ENCODE data around the gene ZCCHC17.
"Not testable (repeated sequence)": the region's sequence is repeated elsewhere in the genome, so short reads cannot be mapped to it uniquely, and the experiment has no call there.

The ZCCHC17 gene

GRCh38 chr1:31381394-31382294 lies 84.8 kb downstream of the ZCCHC17 start:
- Histone ChIP-seq H4K20me1 (ENCODE audit: insufficient read depth, low read length) (no peaks in the 10 kb centered on the region), H3K4me2 (ENCODE audit: insufficient read depth, low read length) (no peak overlapping the region), H3K27ac (ENCODE audit: low read length) (no peak overlapping the region), H3K9ac (ENCODE audit: low read depth, low read length) (no peak overlapping the region), H3K36me3 (ENCODE audit: insufficient read depth, low read length) (no peaks in the 10 kb centered on the region), H2AFZ (ENCODE audit: low read depth, low read length) (no peak overlapping the region), H3K4me1 (ENCODE audit: insufficient read depth, low read length) (no peaks in the 10 kb centered on the region), H3K4me3 (ENCODE audit: low read depth in 1 of 2, low read length in 2 of 2) (no peak overlapping the region), H3K79me2 (ENCODE audit: insufficient read depth, low read length) (no peaks in the 10 kb centered on the region), H3K27me3 (ENCODE audit: insufficient read depth, low read length, poor library complexity) (no peaks in the 10 kb centered on the region), H3K9me3 (ENCODE audit: insufficient read depth, low read length, severe bottlenecking) (no peaks in the 10 kb centered on the region)
- DNase-seq (no peak), ATAC-seq (ENCODE audit: insufficient read depth, low read depth) (no peak)
- TF ChIP-seq EZH2 (IDR thresholded peaks at IDR 0.05; ENCODE audit: borderline replicate concordance, low read depth, low read length, severe bottlenecking) = no peak
- no peak for TF ChIP-seq CTCF (IDR thresholded peaks at IDR 0.05; ENCODE audit: borderline replicate concordance, extremely low read depth, low read length, poor library complexity, severe bottlenecking)

GRCh38 chr1:31382379-31382989 lies 85.7 kb downstream of the ZCCHC17 start:
- H3K4me3 ChIP-seq (ENCODE audit: low read depth in 1 of 2, low read length in 2 of 2) = no peak overlapping the region
- H3K9ac ChIP-seq (ENCODE audit: low read depth, low read length) = no peak overlapping the region
- no peaks in the 10 kb centered on the region for H3K9me3 ChIP-seq (ENCODE audit: insufficient read depth, low read length, severe bottlenecking)
- no peak overlapping the region for H3K27ac ChIP-seq (ENCODE audit: low read length)
- H3K27me3 ChIP-seq (ENCODE audit: insufficient read depth, low read length, poor library complexity) = no peaks in the 10 kb centered on the region
- no peaks in the 10 kb centered on the region for H3K79me2 ChIP-seq (ENCODE audit: insufficient read depth, low read length)
- no peak for TF ChIP-seq CTCF (IDR thresholded peaks at IDR 0.05; ENCODE audit: borderline replicate concordance, extremely low read depth, low read length, poor library complexity, severe bottlenecking)
- TF ChIP-seq EZH2 (IDR thresholded peaks at IDR 0.05; ENCODE audit: borderline replicate concordance, low read depth, low read length, severe bottlenecking) = no peak
- DNase-seq (no peak), ATAC-seq (ENCODE audit: insufficient read depth, low read depth) (no peak)
- H3K4me2 ChIP-seq (ENCODE audit: insufficient read depth, low read length) = no peak overlapping the region
- no peaks in the 10 kb centered on the region for H3K36me3 ChIP-seq (ENCODE audit: insufficient read depth, low read length)
- no peaks in the 10 kb centered on the region for H4K20me1 ChIP-seq (ENCODE audit: insufficient read depth, low read length)
- no peak overlapping the region for H2AFZ ChIP-seq (ENCODE audit: low read depth, low read length)
- H3K4me1 ChIP-seq (ENCODE audit: insufficient read depth, low read length) = no peaks in the 10 kb centered on the region

- no peak for TF ChIP-seq EZH2 (IDR thresholded peaks at IDR 0.05; ENCODE audit: borderline replicate concordance, low read depth, low read length, severe bottlenecking)
- TF ChIP-seq CTCF (IDR thresholded peaks at IDR 0.05; ENCODE audit: borderline replicate concordance, extremely low read depth, low read length, poor library complexity, severe bottlenecking) = no peak
- no peak overlapping the region for H3K27ac ChIP-seq (ENCODE audit: low read length)
- DNase-seq = no peak
- H3K9ac ChIP-seq (ENCODE audit: low read depth, low read length) = no peak overlapping the region
- no peaks in the 10 kb centered on the region for H4K20me1 ChIP-seq (ENCODE audit: insufficient read depth, low read length)
- no peak for ATAC-seq (ENCODE audit: insufficient read depth, low read depth)
- no peaks in the 10 kb centered on the region for H3K9me3 ChIP-seq (ENCODE audit: insufficient read depth, low read length, severe bottlenecking)
- no peaks in the 10 kb centered on the region for H3K36me3 ChIP-seq (ENCODE audit: insufficient read depth, low read length)
- H3K79me2 ChIP-seq (ENCODE audit: insufficient read depth, low read length) = no peaks in the 10 kb centered on the region
- H3K4me2 ChIP-seq (ENCODE audit: insufficient read depth, low read length) = no peak overlapping the region
- H3K4me1 ChIP-seq (ENCODE audit: insufficient read depth, low read length) = no peaks in the 10 kb centered on the region
- H3K27me3 ChIP-seq (ENCODE audit: insufficient read depth, low read length, poor library complexity) = no peaks in the 10 kb centered on the region
- H3K4me3 ChIP-seq (ENCODE audit: low read depth in 1 of 2, low read length in 2 of 2) = no peak overlapping the region
- no peak overlapping the region for H2AFZ ChIP-seq (ENCODE audit: low read depth, low read length)
These were observed 87.1 kb downstream of the ZCCHC17 start for GRCh38 chr1:31383967-31384366.

GRCh38 chr1:31386576-31387243 lies 89.9 kb downstream of the ZCCHC17 start:
- not testable (repeated sequence) for H3K27me3 ChIP-seq (ENCODE audit: insufficient read depth, low read length, poor library complexity); H4K20me1 ChIP-seq (ENCODE audit: insufficient read depth, low read length); H3K4me3 ChIP-seq (ENCODE audit: low read depth in 1 of 2, low read length in 2 of 2); H3K79me2 ChIP-seq (ENCODE audit: insufficient read depth, low read length); H3K9me3 ChIP-seq (ENCODE audit: insufficient read depth, low read length, severe bottlenecking); H3K9ac ChIP-seq (ENCODE audit: low read depth, low read length); H2AFZ ChIP-seq (ENCODE audit: low read depth, low read length); H3K4me1 ChIP-seq (ENCODE audit: insufficient read depth, low read length); H3K27ac ChIP-seq (ENCODE audit: low read length); H3K36me3 ChIP-seq (ENCODE audit: insufficient read depth, low read length); H3K4me2 ChIP-seq (ENCODE audit: insufficient read depth, low read length); ATAC-seq (ENCODE audit: insufficient read depth, low read depth); DNase-seq
